Hepatocyte (in vitro differentiated cells): Measurements from ENCODE around the gene SLC9B1. TPM values are rescaled to one million over a fixed set of nuclear protein-coding genes. Genes with fewer than 3 reads are reported as not detected.
"Not testable (repeated sequence)": the region's sequence is repeated elsewhere in the genome, so short reads cannot be mapped to it uniquely, and the experiment has no call there.

ENCODE experiments used
- DNase-seq: peaks from one replicate; pipeline ENCODE4 v3.0.0-alpha.2; 2016; ENCODE audit warnings: low spot score
- H2AFZ ChIP-seq: fragments of 200-600 bp; sonication (generic); 2 replicates; pipeline ENCODE4 v1.6.0; 2016; ENCODE audit warnings: antibody characterized with exemption, mild to moderate bottlenecking
- H3K27ac ChIP-seq: fragments of 200-600 bp; sonication (generic); 2 replicates; pipeline ENCODE4 v1.5.1; 2016; ENCODE audit warnings: mild to moderate bottlenecking
- H3K27me3 ChIP-seq: fragments of 200-600 bp; sonication (generic); 2 replicates; pipeline ENCODE4 v1.6.1; 2016
- H3K36me3 ChIP-seq: fragments of 200-600 bp; sonication (generic); replicated peaks from 2 replicates; pipeline ENCODE4 v1.5.1; 2016; ENCODE audit warnings: low read depth; ENCODE audit not compliant: insufficient read depth
- H3K4me1 ChIP-seq: fragments of 200-600 bp; sonication (generic); 2 replicates; pipeline ENCODE4 v1.5.1; 2016; ENCODE audit warnings: mild to moderate bottlenecking, moderate library complexity; ENCODE audit not compliant: insufficient read depth
- H3K4me2 ChIP-seq: fragments of 200-600 bp; sonication (generic); 2 replicates; pipeline ENCODE4 v1.6.0; 2016
- H3K4me3 ChIP-seq: fragments of 200-600 bp; sonication (generic); 2 replicates; pipeline ENCODE4 v1.5.1; 2016; ENCODE audit warnings: mild to moderate bottlenecking
- H3K79me2 ChIP-seq: fragments of 200-600 bp; sonication (generic); 2 replicates; pipeline ENCODE4 v1.6.0; 2017; ENCODE audit warnings: mild to moderate bottlenecking
- H3K9me2 ChIP-seq: fragments of 200-600 bp; sonication (generic); replicated peaks from 2 replicates; pipeline ENCODE4 v1.6.0; 2017; ENCODE audit warnings: mild to moderate bottlenecking; ENCODE audit not compliant: insufficient read depth
- H3K9me3 ChIP-seq: fragments of 200-600 bp; sonication (generic); 2 replicates; pipeline ENCODE4 v1.5.1; 2016; ENCODE audit warnings: low read depth, mild to moderate bottlenecking
- H4K20me1 ChIP-seq: fragments of 200-600 bp; sonication (generic); 2 replicates; pipeline ENCODE4 v1.6.0; 2016; ENCODE audit warnings: mild to moderate bottlenecking; ENCODE audit not compliant: insufficient read depth, poor library complexity, severe bottlenecking
- CTCF ChIP-seq: fragments of 200-600 bp; sonication (generic); IDR thresholded peaks from 2 replicates; pipeline ENCODE4 v1.5.1; 2016; ENCODE audit warnings: antibody characterized with exemption, mild to moderate bottlenecking; ENCODE audit not compliant: poor library complexity
- EZH2 ChIP-seq: fragments of 200-600 bp; sonication (generic); IDR thresholded peaks from 2 replicates; pipeline ENCODE4 v1.6.1; 2016; ENCODE audit warnings: antibody characterized with exemption, mild to moderate bottlenecking, borderline replicate concordance
- EZH2phosphoT487 ChIP-seq: fragments of 200-600 bp; sonication (generic); IDR thresholded peaks from one replicate; pipeline ENCODE4 v1.6.1; 2018; ENCODE audit warnings: antibody characterized with exemption, mild to moderate bottlenecking, low read depth, moderate library complexity; ENCODE audit not compliant: unreplicated experiment, severe bottlenecking
- WGBS: methylation state at CpG from one replicate; pipeline ENCODE4 v1.1.6; 2016; ENCODE audit warnings: low lambda C conversion rate; ENCODE audit errors: missing lambda C conversion rate; 5-methylcytosine and 5-hydroxymethylcytosine counted together
- polyA plus RNA-seq: library from polyadenylated mRNA; unstranded; fragments of >200 nt; fragmentation: Nextera tagmentation; extraction: Ambion mirVana; gene quantifications from 2 replicates; pipeline ENCODE4 v1.2.1, GENCODE V29; 2016
- total RNA-seq: library from RNA; depleted of rRNA; stranded (reverse); fragments of >200 nt; gene quantifications from 2 replicates; pipeline ENCODE4 v1.2.3, GENCODE V29; 2014

SLC9B1 gene
- total and polyA plus RNA-seq, 2 experiments from 2014 or later: not detected

GRCh38 chr4:102889866-102890265 lies 129.6 kb downstream of the SLC9B1 start:
- not testable (repeated sequence) for H3K36me3 ChIP-seq, H3K9me2 ChIP-seq, H3K27ac ChIP-seq, DNase-seq, H3K4me2 ChIP-seq, H2AFZ ChIP-seq, H4K20me1 ChIP-seq, H3K79me2 ChIP-seq, H3K4me1 ChIP-seq, H3K27me3 ChIP-seq, H3K9me3 ChIP-seq, H3K4me3 ChIP-seq
- WGBS: 96% methylated on average over 3 of the region's 3 CpGs

DNA sequence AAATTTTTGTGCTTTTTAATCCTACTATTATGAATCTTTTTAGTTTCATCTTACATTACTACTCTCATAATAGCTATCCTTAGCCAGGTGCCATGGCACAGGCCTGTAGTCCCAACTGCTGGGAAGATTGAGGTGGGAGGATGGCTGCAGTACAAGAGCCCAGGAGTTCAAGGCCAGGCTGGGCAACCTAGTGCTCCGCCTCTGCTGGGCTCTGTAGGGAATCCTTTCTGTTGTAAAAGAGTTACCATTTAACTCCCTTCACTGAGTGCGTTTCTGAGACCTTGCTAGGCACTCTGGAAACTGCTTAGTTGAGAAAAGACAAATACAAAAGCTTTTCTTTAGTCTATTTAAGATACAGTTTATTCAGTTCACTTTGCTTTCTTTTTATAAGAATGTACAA lies 130.9 kb downstream of the SLC9B1 start:
- not testable (repeated sequence) for H4K20me1 ChIP-seq, H3K4me2 ChIP-seq, H3K36me3 ChIP-seq, H3K4me3 ChIP-seq, H3K27me3 ChIP-seq, H3K4me1 ChIP-seq, DNase-seq, H3K9me3 ChIP-seq, H2AFZ ChIP-seq, H3K9me2 ChIP-seq, H3K27ac ChIP-seq, H3K79me2 ChIP-seq
- 88% methylated on average over 2 of the region's 2 CpGs for WGBS

GRCh38 chr4:102883278-102883677 lies 136.2 kb downstream of the SLC9B1 start:
- no peak overlapping the region for H3K27ac ChIP-seq
- WGBS: 92% methylated on average over 2 of the region's 2 CpGs
- no peak for DNase-seq
- no peaks in the 10 kb centered on the region for H3K9me2 ChIP-seq
- no peak overlapping the region for H3K4me2 ChIP-seq
- no peak overlapping the region for H2AFZ ChIP-seq
- no peaks in the 10 kb centered on the region for H3K4me1 ChIP-seq
- no peak overlapping the region for H3K4me3 ChIP-seq
- no peaks in the 10 kb centered on the region for H3K9me3 ChIP-seq
- TF ChIP-seq CTCF: no peak
- TF ChIP-seq EZH2phosphoT487: no peak
- no peak for TF ChIP-seq EZH2
- H3K27me3 ChIP-seq: no peaks in the 10 kb centered on the region
- no peaks in the 10 kb centered on the region for H3K36me3 ChIP-seq
- H4K20me1 ChIP-seq: no peaks in the 10 kb centered on the region
- H3K79me2 ChIP-seq: peaks cover 20% of the 10 kb centered on the region

DNA sequence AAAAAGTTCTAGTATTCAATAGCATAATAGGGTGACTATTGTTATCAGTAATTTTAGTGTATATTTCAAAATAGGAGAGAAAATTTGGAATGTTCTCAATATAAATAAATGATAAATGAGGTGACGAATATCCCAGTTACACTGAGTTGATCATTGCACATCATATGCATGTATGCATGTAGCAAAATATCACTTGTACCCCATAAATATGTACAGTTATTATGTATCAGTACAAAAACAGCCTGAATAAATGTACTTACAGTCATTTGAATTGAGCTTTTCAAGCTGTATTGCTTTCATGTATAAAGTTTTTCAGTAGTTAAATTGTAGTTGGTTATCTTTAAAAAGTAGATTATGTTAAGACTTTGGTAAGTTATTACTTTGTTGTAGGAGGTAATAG lies 138.2 kb downstream of the SLC9B1 start:
- no peak overlapping the region for H2AFZ ChIP-seq
- no peak overlapping the region for H3K4me3 ChIP-seq
- peaks cover 33% of the 10 kb centered on the region for H3K79me2 ChIP-seq
- H3K36me3 ChIP-seq: no peaks in the 10 kb centered on the region
- H3K9me2 ChIP-seq: no peaks in the 10 kb centered on the region
- no peaks in the 10 kb centered on the region for H3K4me1 ChIP-seq
- H3K9me3 ChIP-seq: no peaks in the 10 kb centered on the region
- H4K20me1 ChIP-seq: no peaks in the 10 kb centered on the region
- H3K4me2 ChIP-seq: no peak overlapping the region
- no peak for DNase-seq
- H3K27ac ChIP-seq: no peak overlapping the region
- no peaks in the 10 kb centered on the region for H3K27me3 ChIP-seq
- TF ChIP-seq EZH2 (no peak), EZH2phosphoT487 (no peak), CTCF (no peak)
- WGBS: 100% methylated on average over 1 of the region's 1 CpG

- DNase-seq: no peak
- TF ChIP-seq CTCF: no peak
- no peak for TF ChIP-seq EZH2phosphoT487
- no peak for TF ChIP-seq EZH2
- Histone ChIP-seq H3K27ac (peak overlapping the region; percentile 59), H3K4me3 (no peak overlapping the region), H3K36me3 (no peaks in the 10 kb centered on the region), H3K9me2 (no peaks in the 10 kb centered on the region), H4K20me1 (no peaks in the 10 kb centered on the region), H2AFZ (no peak overlapping the region), H3K4me1 (no peaks in the 10 kb centered on the region), H3K27me3 (no peaks in the 10 kb centered on the region), H3K79me2 (peaks cover 54% of the 10 kb centered on the region), H3K9me3 (no peaks in the 10 kb centered on the region), H3K4me2 (no peak overlapping the region)
- WGBS: 86% methylated on average over 3 of the region's 3 CpGs
Observed at GRCh38 chr4:102878901-102879300, 140.6 kb downstream of the SLC9B1 start.

DNA sequence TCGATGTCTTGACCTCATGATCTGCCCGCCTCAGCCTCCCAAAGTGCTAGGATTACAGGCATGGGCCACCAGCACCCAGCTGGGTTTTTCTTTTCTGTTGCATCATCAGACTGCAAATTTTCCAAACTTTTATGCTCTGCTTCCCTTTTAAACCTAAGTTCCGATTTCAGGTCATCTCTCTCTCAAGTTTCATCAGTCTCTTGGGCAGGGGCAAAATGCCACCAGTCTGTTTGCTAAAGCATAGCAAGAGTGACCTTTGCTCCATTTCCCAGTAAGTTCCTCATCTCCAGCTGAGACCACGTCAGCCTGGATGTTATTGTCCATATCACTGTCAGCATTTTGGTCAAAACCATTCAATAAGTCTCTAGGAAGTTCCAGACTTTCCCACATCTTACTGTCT lies 141.2 kb downstream of the SLC9B1 start:
- H3K4me2 ChIP-seq: not testable (repeated sequence)
- WGBS: 56% methylated on average over 4 of the region's 4 CpGs

More for the DNA sequence above, 141.2 kb downstream of the SLC9B1 start:
- DNase-seq: peak; percentile 30
- H3K27ac ChIP-seq: peak overlapping the region; percentile 59
- H3K9me2 ChIP-seq, H3K4me3 ChIP-seq, H2AFZ ChIP-seq, H3K9me3 ChIP-seq, H4K20me1 ChIP-seq, H3K36me3 ChIP-seq, H3K27me3 ChIP-seq, H3K4me1 ChIP-seq: not testable (repeated sequence)
- peaks cover 60% of the 10 kb centered on the region for H3K79me2 ChIP-seq
